Neural crest cell (in vitro differentiated cells): ENCODE results near the gene COL8A2. TPM values are rescaled to one million over a fixed set of nuclear protein-coding genes. Genes with fewer than 3 reads are reported as not detected.

ENCODE experiments used
- DNase-seq: peaks from one replicate; pipeline ENCODE4 v3.0.0; 2021; ENCODE audit warnings: low read depth, mixed read lengths, low spot score
- H3K27ac Mint-ChIP-seq: one replicate; pipeline ENCODE4 v1.8.0; 2021; ENCODE audit warnings: mild to moderate bottlenecking, mixed read lengths; ENCODE audit not compliant: unreplicated experiment
- H3K27me3 Mint-ChIP-seq: 2 replicates; pipeline ENCODE4 v1.8.0; 2021; ENCODE audit warnings: low read depth, mild to moderate bottlenecking, mixed read lengths
- H3K36me3 Mint-ChIP-seq: 2 replicates; pipeline ENCODE4 v1.8.0; 2021; ENCODE audit warnings: low read depth, mild to moderate bottlenecking, mixed read lengths
- H3K4me1 Mint-ChIP-seq: 2 replicates; pipeline ENCODE4 v1.8.0; 2021; ENCODE audit warnings: mixed read lengths
- H3K4me3 Mint-ChIP-seq: one replicate; pipeline ENCODE4 v1.8.0; 2021; ENCODE audit warnings: mild to moderate bottlenecking, mixed read lengths
- H3K9me3 Mint-ChIP-seq: 2 replicates; pipeline ENCODE4 v1.8.0; 2021; ENCODE audit warnings: mixed read lengths
- CTCF ChIP-seq: fragments of 200-600 bp; sonication (generic); conservative IDR thresholded peaks from 2 replicates; pipeline ENCODE4 v1.5.0; 2021; ENCODE audit warnings: antibody characterized with exemption, mild to moderate bottlenecking
- total RNA-seq: library from RNA; stranded (reverse); gene quantifications from 2 replicates; pipeline ENCODE4 v1.2.1, GENCODE V29; 2021

COL8A2 gene
- total RNA-seq, 1 donor from 2014 or later = 0.09 TPM

GRCh38 chr1:36081926-36082485, 43.0 kb downstream of the COL8A2 start:
- Mint-ChIP-seq H3K4me3 (peak overlapping the region; percentile 68), H3K27ac (no peak overlapping the region), H3K36me3 (no peaks in the 10 kb centered on the region), H3K9me3 (no peaks in the 10 kb centered on the region), H3K4me1 (peaks cover 15% of the 10 kb centered on the region), H3K27me3 (no peaks in the 10 kb centered on the region)
- no peak for DNase-seq
- TF ChIP-seq CTCF = no peak

- no peak for DNase-seq
- H3K9me3 Mint-ChIP-seq = no peaks in the 10 kb centered on the region
- peak overlapping the region; percentile 33 for H3K4me3 Mint-ChIP-seq
- no peak overlapping the region for H3K27ac Mint-ChIP-seq
- no peak for TF ChIP-seq CTCF
- H3K4me1 Mint-ChIP-seq = peaks cover 8% of the 10 kb centered on the region
- H3K27me3 Mint-ChIP-seq = no peaks in the 10 kb centered on the region
- H3K36me3 Mint-ChIP-seq = no peaks in the 10 kb centered on the region
These were observed 44.2 kb downstream of the COL8A2 start for GRCh38 chr1:36080801-36081200.

- Mint-ChIP-seq H3K36me3 (no peaks in the 10 kb centered on the region), H3K27ac (no peak overlapping the region), H3K4me1 (peaks cover 8% of the 10 kb centered on the region), H3K27me3 (no peaks in the 10 kb centered on the region), H3K9me3 (no peaks in the 10 kb centered on the region), H3K4me3 (no peak overlapping the region)
- no peak for DNase-seq
- no peak for TF ChIP-seq CTCF
These were observed 44.8 kb downstream of the COL8A2 start for GRCh38 chr1:36080236-36080635.

GRCh38 chr1:36076979-36077573, 47.9 kb downstream of the COL8A2 start:
- H3K9me3 Mint-ChIP-seq = no peaks in the 10 kb centered on the region
- peaks cover 6% of the 10 kb centered on the region for H3K4me1 Mint-ChIP-seq
- H3K4me3 Mint-ChIP-seq = no peak overlapping the region
- H3K36me3 Mint-ChIP-seq = no peaks in the 10 kb centered on the region
- H3K27ac Mint-ChIP-seq = no peak overlapping the region
- no peak for TF ChIP-seq CTCF
- DNase-seq = no peak
- H3K27me3 Mint-ChIP-seq = no peaks in the 10 kb centered on the region

GRCh38 chr1:36070349-36070748, 54.7 kb downstream of the COL8A2 start:
- no peak overlapping the region for H3K4me3 Mint-ChIP-seq
- H3K36me3 Mint-ChIP-seq = no peaks in the 10 kb centered on the region
- DNase-seq = no peak
- no peaks in the 10 kb centered on the region for H3K9me3 Mint-ChIP-seq
- no peaks in the 10 kb centered on the region for H3K27me3 Mint-ChIP-seq
- H3K27ac Mint-ChIP-seq = no peak overlapping the region
- peaks cover 11% of the 10 kb centered on the region for H3K4me1 Mint-ChIP-seq
- no peak for TF ChIP-seq CTCF
